DMS153 treated with DMSO at 0.1 percent for 48 hours (cell line): ENCODE data around the gene GFOD2.

Experiments
- DNase-seq: peaks from one replicate; lab custom pipeline; 2025; ENCODE audit not compliant: unreplicated experiment; lab: John Stamatoyannopoulos, UW

GFOD2 gene

DNA sequence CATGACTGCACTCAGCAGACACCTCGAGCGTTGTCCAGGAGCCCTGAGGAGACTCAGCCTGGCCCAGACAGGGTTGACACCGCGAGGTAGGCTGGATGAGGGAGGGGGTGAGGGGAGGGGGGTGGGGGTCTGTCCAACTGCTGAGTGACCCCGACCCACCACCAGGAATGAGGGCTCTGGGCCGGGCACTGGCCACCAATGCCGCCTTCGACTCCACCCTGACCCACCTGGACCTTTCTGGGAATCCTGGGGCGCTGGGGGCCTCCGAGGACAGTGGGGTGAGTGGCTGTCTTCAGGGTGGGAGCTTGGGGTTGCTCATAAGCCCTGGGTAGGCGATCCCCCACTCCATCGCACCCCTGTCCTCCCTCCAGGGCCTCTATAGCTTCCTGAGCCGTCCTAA, 71.4 kb downstream of the GFOD2 start:
- no peak for DNase-seq

DNA sequence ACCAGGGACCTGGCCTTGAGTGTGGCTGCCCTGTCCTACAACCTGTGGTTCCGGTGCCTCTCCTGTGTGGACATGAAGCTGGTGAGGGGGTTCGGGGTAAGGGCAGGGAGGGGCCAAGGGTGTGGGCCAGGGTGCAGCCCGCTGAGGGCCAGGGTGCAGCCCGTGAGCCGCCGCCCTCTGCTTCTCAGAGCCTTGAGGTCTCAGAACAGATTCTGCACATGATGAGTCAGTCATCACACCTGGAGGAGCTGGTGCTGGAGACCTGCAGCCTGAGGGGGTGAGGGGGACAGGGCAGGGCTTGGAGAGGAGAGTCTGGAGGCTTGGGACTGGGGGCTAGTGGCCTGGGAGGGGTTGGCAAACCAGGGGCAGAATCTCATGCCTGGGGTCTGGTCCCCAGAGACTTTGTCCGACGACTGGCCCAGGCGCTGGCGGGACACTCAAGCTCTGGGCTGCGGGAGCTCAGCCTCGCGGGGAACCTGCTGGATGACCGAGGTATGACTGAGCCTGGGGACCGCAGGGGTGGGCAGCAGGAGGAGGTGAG, 71.9 kb downstream of the GFOD2 start:
- DNase-seq = no peak

DNA sequence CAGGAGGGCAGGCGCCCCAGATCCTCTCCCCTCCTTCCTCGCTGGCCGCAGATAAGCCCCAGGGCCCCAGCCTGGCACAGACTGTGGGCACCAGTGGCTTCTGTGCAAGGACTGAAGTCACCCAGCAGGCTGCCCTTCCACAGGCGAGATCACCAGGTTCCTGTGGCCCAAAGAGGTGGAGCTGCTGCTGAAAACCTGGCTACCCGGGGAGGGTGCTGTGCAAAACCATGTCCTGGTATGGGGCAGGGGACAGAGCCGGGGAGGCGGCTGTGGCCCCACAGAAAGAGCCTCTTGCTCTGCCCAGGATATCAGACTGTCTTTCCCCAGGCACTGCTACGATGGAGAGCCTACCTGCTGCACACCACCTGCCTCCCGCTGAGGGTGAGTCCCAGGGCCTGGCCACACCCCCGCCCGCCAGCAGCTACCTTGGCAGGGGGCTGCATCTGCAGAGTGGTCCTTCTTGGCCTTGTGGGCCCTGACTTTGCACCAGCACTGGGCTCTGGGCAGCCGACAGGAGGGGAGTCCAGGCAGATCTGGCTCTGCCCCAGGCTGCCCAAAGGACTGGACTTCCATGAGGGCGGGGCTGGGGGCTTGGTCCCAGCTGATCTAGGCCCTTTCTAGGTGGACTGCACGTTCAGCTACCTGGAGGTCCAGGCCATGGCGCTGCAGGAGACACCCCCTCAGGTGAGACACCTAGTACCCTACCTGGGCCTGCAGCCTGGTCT, 73.6 kb downstream of the GFOD2 start:
- no peak for DNase-seq

DNA sequence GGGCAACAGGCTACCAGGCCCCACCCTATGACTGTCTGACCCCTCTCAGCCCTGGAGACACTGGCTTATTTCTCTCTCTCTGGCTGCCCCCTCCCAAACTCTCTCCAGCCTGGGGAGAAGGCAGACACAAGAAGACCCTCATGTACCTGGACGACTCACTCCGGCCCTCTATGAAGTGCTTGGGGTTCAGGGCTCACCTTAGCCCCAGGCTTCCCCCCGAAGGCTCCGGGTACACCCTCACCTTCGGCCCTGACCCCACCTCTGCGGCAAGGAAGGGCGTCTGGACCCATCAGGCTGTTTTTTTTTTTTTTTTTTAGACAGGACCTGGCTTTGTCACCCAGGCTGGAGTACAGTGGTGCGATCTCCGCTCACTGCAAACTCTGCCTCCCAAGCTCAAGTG, 75.1 kb downstream of the GFOD2 start:
- no peak for DNase-seq

DNA sequence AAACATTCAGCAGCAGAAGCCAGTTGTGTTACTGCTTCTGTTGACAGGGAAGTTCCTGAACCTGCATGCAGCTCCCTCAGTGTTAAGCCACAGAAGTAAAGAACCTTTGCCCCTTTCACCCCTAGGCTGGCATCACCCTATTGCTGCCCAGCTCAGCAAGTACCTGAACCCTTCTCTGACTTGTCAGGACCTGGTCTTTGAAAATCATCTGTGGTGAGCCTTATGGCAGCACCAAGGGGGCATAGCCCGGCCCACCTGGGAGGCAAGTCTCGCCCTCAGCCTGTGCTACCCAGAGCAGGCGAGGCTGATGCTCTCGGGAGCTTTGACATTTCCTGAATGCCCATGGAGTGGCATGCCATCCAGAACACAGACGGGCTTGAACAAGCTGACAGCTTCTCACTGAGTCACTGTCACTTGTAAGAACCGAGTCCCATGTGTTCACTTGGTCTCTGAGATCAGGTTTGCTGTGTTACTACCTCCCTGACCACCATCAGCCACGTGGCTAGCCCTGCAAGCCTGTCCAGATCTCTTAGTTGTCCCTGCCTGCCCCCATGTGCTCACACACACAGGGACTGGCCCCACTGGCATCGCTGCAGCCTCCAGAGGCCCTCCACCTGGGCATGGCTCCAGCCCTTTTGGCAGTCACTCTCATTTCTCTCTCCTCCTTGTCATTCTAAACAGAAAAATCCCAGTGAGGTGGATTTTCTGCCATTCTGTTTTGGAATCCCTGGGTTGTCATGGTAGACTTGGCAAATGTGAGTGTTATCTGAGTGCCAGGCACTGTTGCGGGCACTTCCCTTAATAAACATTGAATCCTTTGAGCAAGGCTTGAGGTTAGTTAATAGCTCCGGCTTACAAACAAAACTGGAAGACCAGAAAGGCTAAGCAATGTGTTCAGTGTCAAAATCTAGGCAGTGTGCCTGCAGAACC, 77.1 kb downstream of the GFOD2 start:
- DNase-seq = no peak

DNA sequence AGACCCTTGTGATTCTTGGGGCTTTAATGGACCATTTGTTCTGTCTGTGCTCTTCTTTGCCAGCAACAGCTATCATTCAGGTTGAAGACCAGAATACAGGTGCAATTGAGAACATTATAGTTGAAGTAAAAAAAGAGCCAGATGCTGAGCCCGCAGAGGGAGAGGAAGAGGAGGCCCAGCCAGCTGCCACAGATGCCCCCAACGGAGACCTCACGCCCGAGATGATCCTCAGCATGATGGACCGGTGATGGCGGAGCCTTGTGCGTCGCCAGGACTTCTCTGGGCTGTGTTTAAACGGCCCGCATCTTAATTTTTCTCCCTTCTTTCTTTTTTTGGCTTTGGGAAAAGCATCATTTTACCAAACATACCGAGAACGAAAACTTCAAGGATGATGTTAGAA, 81.5 kb downstream of the GFOD2 start:
- no peak for DNase-seq

DNA sequence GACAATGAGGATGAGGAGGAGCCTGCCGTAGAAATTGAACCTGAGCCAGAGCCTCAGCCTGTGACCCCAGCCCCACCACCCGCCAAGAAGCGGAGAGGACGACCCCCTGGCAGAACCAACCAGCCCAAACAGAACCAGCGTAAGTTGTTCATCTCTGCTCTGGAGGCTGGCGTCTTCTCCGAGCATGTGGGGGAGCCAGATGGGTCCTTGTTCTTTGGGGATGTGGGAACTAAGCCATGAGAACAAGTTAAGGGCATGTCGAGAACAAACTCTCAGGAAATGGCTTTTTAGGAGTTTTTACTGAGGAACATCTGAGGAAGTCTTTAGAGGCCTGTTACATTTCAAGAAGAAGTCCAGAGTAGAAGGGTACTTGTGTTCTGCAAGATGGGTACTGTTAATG, 82.4 kb downstream of the GFOD2 start:
- DNase-seq = no peak

DNA sequence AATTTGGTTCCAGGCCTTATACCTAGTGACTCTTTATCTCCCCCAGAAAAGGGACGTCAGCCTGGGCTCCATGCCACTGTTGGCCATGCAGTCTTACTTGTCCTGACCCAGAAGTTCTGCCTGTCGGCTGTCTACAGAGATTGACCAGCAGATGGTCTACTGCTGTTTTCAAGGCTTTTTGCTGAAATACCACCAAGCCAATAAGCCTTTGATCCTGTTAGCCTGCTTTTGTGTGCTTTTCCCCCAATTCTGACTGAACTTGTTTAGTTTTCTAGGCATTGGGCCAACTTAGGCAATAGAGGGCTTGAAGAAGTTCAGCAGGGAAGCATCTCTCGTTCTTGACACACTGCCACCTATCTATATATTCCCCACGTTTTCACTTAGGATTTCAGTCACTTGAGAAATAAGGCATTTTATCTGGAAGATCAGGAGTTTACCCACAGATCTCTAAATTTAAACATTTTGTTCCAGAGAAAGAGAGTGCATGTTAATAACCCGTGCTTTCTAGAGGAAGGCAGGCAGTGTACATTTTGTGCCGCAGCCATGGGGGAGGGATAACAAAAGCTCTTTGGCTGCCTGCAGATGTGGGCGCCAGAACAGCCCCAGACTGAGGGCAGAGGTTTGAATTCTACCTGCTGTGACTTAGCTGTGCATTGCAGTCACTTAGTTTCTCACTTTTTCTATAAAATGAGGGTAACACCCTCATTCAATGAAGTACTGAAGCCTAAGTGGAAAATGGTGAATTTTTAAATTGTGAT, 86.5 kb downstream of the GFOD2 start:
- DNase-seq = no peak

DNA sequence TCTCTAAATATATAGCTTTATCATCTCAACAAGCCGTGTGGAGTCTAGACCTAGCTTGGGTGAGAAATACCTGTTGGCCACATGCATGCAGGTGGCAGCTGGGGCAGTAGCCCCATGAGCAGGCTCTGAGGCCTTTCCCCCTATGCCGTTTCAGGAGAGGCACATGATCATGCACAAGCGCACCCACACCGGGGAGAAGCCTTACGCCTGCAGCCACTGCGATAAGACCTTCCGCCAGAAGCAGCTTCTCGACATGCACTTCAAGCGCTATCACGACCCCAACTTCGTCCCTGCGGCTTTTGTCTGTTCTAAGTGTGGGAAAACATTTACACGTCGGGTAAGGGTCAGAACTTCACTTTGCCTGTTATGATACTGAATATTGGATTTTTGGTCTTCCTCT, 90.9 kb downstream of the GFOD2 start:
- no peak for DNase-seq
